ENCODE measurements around the gene SP3. TPM values are rescaled to one million over a fixed set of nuclear protein-coding genes. Genes with fewer than 3 reads are reported as not detected.

The SP3 gene
- total RNA-seq, 1 experiment from 2014 or later, result 80.2 TPM

DNA sequence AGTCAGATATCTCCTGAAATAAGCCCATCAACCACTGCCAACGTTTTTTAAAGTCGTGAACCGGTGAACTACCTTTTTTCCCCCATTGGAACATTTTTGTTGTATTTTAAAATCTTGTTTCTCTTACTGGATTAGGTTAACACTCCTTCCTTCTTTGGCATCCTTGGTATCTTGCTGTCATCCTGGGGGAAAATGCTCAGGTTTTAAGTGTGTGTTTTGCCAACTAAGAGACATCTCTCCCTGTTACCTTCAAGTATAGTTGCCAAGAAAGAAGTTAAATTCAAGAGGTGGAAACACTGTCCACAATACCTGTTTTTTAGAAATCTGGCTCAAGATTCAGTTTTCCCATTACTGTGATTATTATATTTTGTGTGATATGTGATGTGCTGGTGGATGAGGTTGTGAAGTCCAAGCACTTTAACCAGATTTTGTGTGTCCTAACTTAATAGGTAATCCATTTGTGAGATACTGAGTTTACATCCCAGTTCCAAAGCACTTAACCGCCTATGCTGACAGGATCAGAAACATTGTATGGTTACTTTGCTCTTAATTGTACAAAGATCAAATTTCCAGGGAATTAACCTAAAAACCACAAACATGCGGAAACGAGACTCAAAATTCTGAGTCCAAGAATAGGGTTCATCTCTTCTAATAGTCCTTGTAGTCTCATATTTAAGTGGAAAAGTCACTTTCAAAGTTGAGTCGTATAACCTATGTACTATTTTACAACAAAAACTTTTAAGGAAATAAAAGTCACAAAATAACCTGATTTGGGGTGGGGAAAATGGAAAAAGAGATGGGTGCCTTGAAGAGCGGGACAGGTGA, 1.3 kb upstream of the SP3 start:
- no peaks in the 10 kb centered on the region for H3K27me3 ChIP-seq (ENCODE audit: control insufficient read depth, insufficient read depth, low read length)
- intact Hi-C loops (cut with micrococcal nuclease; ENCODE audit: unreplicated experiment) (no loop called here), in situ Hi-C loops (cut with HindIII; ENCODE audit: low pct_unique_long_range_greater_than_20kb, low sequenced_read_pairs) (no loop called here)
- DNase-seq (ENCODE audit: low read depth, low spot score), result no peak
- peak overlapping the region; percentile 82 to 85 for H3K4me3 ChIP-seq (ENCODE audit: low read depth in 2 of 2, low read length in 2 of 2)
- peaks cover 13% of the 10 kb centered on the region for H3K4me1 ChIP-seq (ENCODE audit: control insufficient read depth, insufficient read depth, low read length)
- no peak for ATAC-seq
- TF ChIP-seq, protein P1, sequence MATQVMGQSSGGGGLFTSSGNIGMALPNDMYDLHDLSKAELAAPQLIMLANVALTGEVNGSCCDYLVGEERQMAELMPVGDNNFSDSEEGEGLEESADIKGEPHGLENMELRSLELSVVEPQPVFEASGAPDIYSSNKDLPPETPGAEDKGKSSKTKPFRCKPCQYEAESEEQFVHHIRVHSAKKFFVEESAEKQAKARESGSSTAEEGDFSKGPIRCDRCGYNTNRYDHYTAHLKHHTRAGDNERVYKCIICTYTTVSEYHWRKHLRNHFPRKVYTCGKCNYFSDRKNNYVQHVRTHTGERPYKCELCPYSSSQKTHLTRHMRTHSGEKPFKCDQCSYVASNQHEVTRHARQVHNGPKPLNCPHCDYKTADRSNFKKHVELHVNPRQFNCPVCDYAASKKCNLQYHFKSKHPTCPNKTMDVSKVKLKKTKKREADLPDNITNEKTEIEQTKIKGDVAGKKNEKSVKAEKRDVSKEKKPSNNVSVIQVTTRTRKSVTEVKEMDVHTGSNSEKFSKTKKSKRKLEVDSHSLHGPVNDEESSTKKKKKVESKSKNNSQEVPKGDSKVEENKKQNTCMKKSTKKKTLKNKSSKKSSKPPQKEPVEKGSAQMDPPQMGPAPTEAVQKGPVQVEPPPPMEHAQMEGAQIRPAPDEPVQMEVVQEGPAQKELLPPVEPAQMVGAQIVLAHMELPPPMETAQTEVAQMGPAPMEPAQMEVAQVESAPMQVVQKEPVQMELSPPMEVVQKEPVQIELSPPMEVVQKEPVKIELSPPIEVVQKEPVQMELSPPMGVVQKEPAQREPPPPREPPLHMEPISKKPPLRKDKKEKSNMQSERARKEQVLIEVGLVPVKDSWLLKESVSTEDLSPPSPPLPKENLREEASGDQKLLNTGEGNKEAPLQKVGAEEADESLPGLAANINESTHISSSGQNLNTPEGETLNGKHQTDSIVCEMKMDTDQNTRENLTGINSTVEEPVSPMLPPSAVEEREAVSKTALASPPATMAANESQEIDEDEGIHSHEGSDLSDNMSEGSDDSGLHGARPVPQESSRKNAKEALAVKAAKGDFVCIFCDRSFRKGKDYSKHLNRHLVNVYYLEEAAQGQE (IDR thresholded peaks at IDR 0.05; ENCODE audit: insufficient read depth in 1 of 2, low read depth in 2 of 2, low read length in 1 of 2), result no peak
- TF ChIP-seq TCF7L2 (IDR thresholded peaks at IDR 0.05; ENCODE audit: low read depth, low read length) (no peak), POLR2AphosphoS5 (IDR thresholded peaks at IDR 0.05; ENCODE audit: low read depth, low read length) (no peak), SIN3A (IDR thresholded peaks at IDR 0.05; ENCODE audit: borderline replicate concordance, insufficient read depth, low read depth, low read length) (no peak)
- TF ChIP-seq, protein P2, sequence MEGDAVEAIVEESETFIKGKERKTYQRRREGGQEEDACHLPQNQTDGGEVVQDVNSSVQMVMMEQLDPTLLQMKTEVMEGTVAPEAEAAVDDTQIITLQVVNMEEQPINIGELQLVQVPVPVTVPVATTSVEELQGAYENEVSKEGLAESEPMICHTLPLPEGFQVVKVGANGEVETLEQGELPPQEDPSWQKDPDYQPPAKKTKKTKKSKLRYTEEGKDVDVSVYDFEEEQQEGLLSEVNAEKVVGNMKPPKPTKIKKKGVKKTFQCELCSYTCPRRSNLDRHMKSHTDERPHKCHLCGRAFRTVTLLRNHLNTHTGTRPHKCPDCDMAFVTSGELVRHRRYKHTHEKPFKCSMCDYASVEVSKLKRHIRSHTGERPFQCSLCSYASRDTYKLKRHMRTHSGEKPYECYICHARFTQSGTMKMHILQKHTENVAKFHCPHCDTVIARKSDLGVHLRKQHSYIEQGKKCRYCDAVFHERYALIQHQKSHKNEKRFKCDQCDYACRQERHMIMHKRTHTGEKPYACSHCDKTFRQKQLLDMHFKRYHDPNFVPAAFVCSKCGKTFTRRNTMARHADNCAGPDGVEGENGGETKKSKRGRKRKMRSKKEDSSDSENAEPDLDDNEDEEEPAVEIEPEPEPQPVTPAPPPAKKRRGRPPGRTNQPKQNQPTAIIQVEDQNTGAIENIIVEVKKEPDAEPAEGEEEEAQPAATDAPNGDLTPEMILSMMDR (IDR thresholded peaks at IDR 0.05), result no peak
- H3K36me3 ChIP-seq (ENCODE audit: control insufficient read depth, insufficient read depth, low read length), result peaks cover 14% of the 10 kb centered on the region; the same call in 1 of the 2 replicates
- ChIA-PET POLR2A (interaction anchor here (0.6 kb wide), 1 partner anchor 390 kb away, joined by 3 read pairs; no protein-coding TSS in a partner anchor), CTCF (no interaction called here)
- BruUV-seq (replicated peaks), result TSS peak; percentile 86
- peak overlapping the region; percentile 98 for H3K27ac ChIP-seq (ENCODE audit: low read length)
- peaks cover 3% of the 10 kb centered on the region; the same call in 1 of the 2 replicates for H3K9me3 ChIP-seq (ENCODE audit: control insufficient read depth, insufficient read depth, low read depth, low read length)

DNA sequence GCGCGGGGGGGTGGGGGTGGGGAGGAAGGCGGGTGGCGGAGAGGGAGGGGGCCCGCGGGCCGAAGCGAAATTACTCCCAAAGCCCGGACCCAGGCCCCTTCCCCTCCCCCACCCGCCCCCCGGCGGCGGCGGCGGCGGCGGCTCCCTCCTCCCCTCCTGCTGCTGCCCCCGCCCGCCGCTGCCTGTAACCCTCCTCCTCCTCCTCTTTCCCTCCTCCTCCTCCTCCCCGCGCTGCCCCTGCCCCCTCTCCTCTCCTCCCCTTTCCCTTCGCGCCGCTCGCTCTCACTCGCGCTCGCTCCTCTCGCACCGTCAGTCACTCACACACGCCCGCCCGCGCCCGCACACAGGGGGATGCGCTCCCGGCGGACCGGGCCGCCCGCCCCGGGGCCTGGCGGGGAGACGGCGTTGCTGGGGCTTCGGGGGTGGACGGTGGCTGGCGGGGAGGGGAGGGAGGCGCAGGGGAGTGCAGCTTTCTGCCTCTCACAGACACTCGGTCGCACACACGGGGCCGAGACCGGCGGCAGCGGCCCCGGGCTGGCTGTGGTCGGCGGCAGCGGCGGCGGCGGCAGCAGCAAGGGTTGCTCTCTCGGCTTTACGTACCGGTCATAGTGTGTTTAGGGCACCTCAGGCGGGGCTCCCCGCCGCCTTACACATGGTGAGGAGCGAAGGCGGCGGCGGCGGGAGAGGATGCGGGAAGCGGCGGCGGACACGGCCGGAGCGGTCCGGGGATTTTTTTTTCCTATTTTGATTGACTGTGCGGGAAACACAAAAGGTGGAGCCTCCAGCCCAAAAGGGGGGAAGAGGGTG, 405 bp downstream of the SP3 start:
- Histone ChIP-seq H3K27me3 (ENCODE audit: control insufficient read depth, insufficient read depth, low read length) (no peaks in the 10 kb centered on the region), H3K36me3 (ENCODE audit: control insufficient read depth, insufficient read depth, low read length) (peaks cover 17% of the 10 kb centered on the region; the same call in 1 of the 2 replicates), H3K4me3 (ENCODE audit: low read depth in 2 of 2, low read length in 2 of 2) (peak overlapping the region; percentile 82 to 96), H3K27ac (ENCODE audit: low read length) (peak overlapping the region; percentile 98), H3K4me1 (ENCODE audit: control insufficient read depth, insufficient read depth, low read length) (peaks cover 19% of the 10 kb centered on the region), H3K9me3 (ENCODE audit: control insufficient read depth, insufficient read depth, low read depth, low read length) (peaks cover 9% of the 10 kb centered on the region; the same call in 1 of the 2 replicates)
- TF ChIP-seq TCF7L2 (IDR thresholded peaks at IDR 0.05; ENCODE audit: low read depth, low read length) (no peak), SIN3A (IDR thresholded peaks at IDR 0.05; ENCODE audit: borderline replicate concordance, insufficient read depth, low read depth, low read length) (no peak), POLR2AphosphoS5 (IDR thresholded peaks at IDR 0.05; ENCODE audit: low read depth, low read length) (peak; percentile 68)
- in situ Hi-C loops (cut with HindIII; ENCODE audit: low pct_unique_long_range_greater_than_20kb, low sequenced_read_pairs) (no loop called here), intact Hi-C loops (cut with micrococcal nuclease; ENCODE audit: unreplicated experiment) (no loop called here)
- POLR2A ChIA-PET, result interaction anchor here (0.6 kb wide), 1 partner anchor 15 kb away, joined by 11 read pairs; no protein-coding TSS in a partner anchor
- ATAC-seq (peak; percentile 68), DNase-seq (ENCODE audit: low read depth, low spot score) (no peak)
- CTCF ChIA-PET, result no interaction called here
- BruUV-seq (replicated peaks), result no TSS peak

Measured in Panc1 (cell line).